OCI-LY1 (cell line): ENCODE results near the gene NAV2.

Experiments
- H2AFZ ChIP-seq: fragments of 200-600 bp; sonication (generic), shearing (Covaris generic); 2 replicates; pipeline ENCODE4 v1.6.0; 2014; ENCODE audit warnings: antibody characterized with exemption, mild to moderate bottlenecking, low read length
- H3F3A ChIP-seq: fragments of 200-600 bp; sonication (generic), shearing (Covaris generic); 2 replicates; pipeline ENCODE4 v1.6.0; 2014; ENCODE audit warnings: mild to moderate bottlenecking, antibody characterized with exemption, low read length, moderate library complexity; ENCODE audit not compliant: insufficient read depth
- H3K27ac ChIP-seq: fragments of 200-600 bp; sonication (generic); 2 replicates; pipeline ENCODE4 v1.5.1; 2014; ENCODE audit warnings: low read length, mixed run types, mild to moderate bottlenecking, low read depth; ENCODE audit not compliant: poor library complexity, severe bottlenecking
- H3K27me3 ChIP-seq: fragments of 200-600 bp; sonication (generic); 2 replicates; pipeline ENCODE4 v1.6.0; 2014; ENCODE audit warnings: antibody characterized with exemption, mild to moderate bottlenecking, low read length, moderate library complexity; ENCODE audit not compliant: insufficient read depth
- H3K36me3 ChIP-seq: fragments of 200-600 bp; sonication (generic); 2 replicates; pipeline ENCODE4 v1.6.1; 2014; ENCODE audit warnings: mild to moderate bottlenecking, antibody characterized with exemption, low read length, moderate library complexity, mixed read lengths; ENCODE audit not compliant: insufficient read depth
- H3K4me1 ChIP-seq: fragments of 200-600 bp; sonication (generic); 2 replicates; pipeline ENCODE4 v1.5.1; 2014; ENCODE audit warnings: mild to moderate bottlenecking, low read length, moderate library complexity; ENCODE audit not compliant: insufficient read depth, severe bottlenecking
- H3K4me2 ChIP-seq: fragments of 200-600 bp; sonication (generic), shearing (Covaris generic); 2 replicates; pipeline ENCODE4 v1.6.1; 2014; ENCODE audit warnings: low read length
- H3K4me3 ChIP-seq: fragments of 200-600 bp; sonication (generic); 2 replicates; pipeline ENCODE4 v1.5.1; 2014; ENCODE audit warnings: low read length, low read depth, mild to moderate bottlenecking, mixed read lengths; ENCODE audit not compliant: poor library complexity, severe bottlenecking
- H3K79me2 ChIP-seq: fragments of 200-600 bp; shearing (Covaris generic); 2 replicates; pipeline ENCODE4 v1.6.1; 2016; ENCODE audit warnings: mixed run types, low read length, mixed read lengths; ENCODE audit not compliant: insufficient read depth
- H3K9ac ChIP-seq: fragments of 200-600 bp; sonication (generic), shearing (Covaris generic); 2 replicates; pipeline ENCODE4 v1.6.1; 2014; ENCODE audit warnings: mild to moderate bottlenecking, low read length, mixed read lengths
- H3K9me2 ChIP-seq: fragments of 200-600 bp; sonication (generic), shearing (Covaris generic); 2 replicates; pipeline ENCODE4 v1.6.1; 2014; ENCODE audit warnings: low read depth, mild to moderate bottlenecking, low read length, mixed read lengths
- H3K9me3 ChIP-seq: fragments of 200-600 bp; shearing (Covaris generic); 2 replicates; pipeline ENCODE4 v1.6.1; 2014; ENCODE audit warnings: low read length, mixed read lengths
- H4K20me1 ChIP-seq: fragments of 200-600 bp; sonication (generic), shearing (Covaris generic); 2 replicates; pipeline ENCODE4 v1.6.0; 2016; ENCODE audit warnings: mild to moderate bottlenecking, low read length; ENCODE audit not compliant: insufficient read depth
- CTCF ChIP-seq: fragments of 200-600 bp; sonication (generic), shearing (Covaris generic); IDR thresholded peaks from 2 replicates; pipeline ENCODE4 v1.5.1; 2017; ENCODE audit warnings: mild to moderate bottlenecking, antibody characterized with exemption, low read length, moderate library complexity, mixed read lengths
- EZH2 ChIP-seq: fragments of 200-600 bp; sonication (generic), shearing (Covaris generic); IDR thresholded peaks from 2 replicates; pipeline ENCODE4 v1.8.0; 2017; ENCODE audit warnings: borderline replicate concordance, mixed run types, mild to moderate bottlenecking, antibody characterized with exemption, low read length, moderate library complexity, mixed read lengths

The NAV2 gene

GRCh38 chr11:20095189-20095588 is 382.6 kb downstream of the NAV2 start:
- no peak overlapping the region for H3K27ac ChIP-seq
- H4K20me1 ChIP-seq: no peaks in the 10 kb centered on the region
- H2AFZ ChIP-seq: no peak overlapping the region
- no peak overlapping the region for H3K4me3 ChIP-seq
- H3K79me2 ChIP-seq: no peaks in the 10 kb centered on the region
- no peaks in the 10 kb centered on the region for H3F3A ChIP-seq
- no peak for TF ChIP-seq CTCF
- TF ChIP-seq EZH2: no peak
- no peaks in the 10 kb centered on the region for H3K9me3 ChIP-seq
- no peaks in the 10 kb centered on the region for H3K36me3 ChIP-seq
- H3K9me2 ChIP-seq: no peaks in the 10 kb centered on the region
- no peak overlapping the region for H3K9ac ChIP-seq
- H3K27me3 ChIP-seq: no peaks in the 10 kb centered on the region
- H3K4me2 ChIP-seq: no peak overlapping the region
- H3K4me1 ChIP-seq: no peaks in the 10 kb centered on the region

GRCh38 chr11:20097319-20098221 is 384.9 kb downstream of the NAV2 start:
- Histone ChIP-seq H2AFZ (no peak overlapping the region), H3K9me2 (no peaks in the 10 kb centered on the region), H3K4me1 (no peaks in the 10 kb centered on the region), H3K27ac (no peak overlapping the region), H3K27me3 (no peaks in the 10 kb centered on the region), H3K9ac (no peak overlapping the region), H3K36me3 (no peaks in the 10 kb centered on the region), H3K4me2 (no peak overlapping the region), H3F3A (no peaks in the 10 kb centered on the region), H3K79me2 (no peaks in the 10 kb centered on the region), H4K20me1 (no peaks in the 10 kb centered on the region), H3K4me3 (no peak overlapping the region), H3K9me3 (no peaks in the 10 kb centered on the region)
- TF ChIP-seq CTCF: no peak
- no peak for TF ChIP-seq EZH2

- Histone ChIP-seq H3K36me3 (no peaks in the 10 kb centered on the region), H3K4me2 (no peak overlapping the region), H3K9me3 (no peaks in the 10 kb centered on the region), H3K27me3 (no peaks in the 10 kb centered on the region), H3K4me1 (no peaks in the 10 kb centered on the region), H3K9ac (no peak overlapping the region), H3K9me2 (no peaks in the 10 kb centered on the region), H3F3A (no peaks in the 10 kb centered on the region), H4K20me1 (no peaks in the 10 kb centered on the region), H3K4me3 (no peak overlapping the region), H3K27ac (no peak overlapping the region), H2AFZ (no peak overlapping the region), H3K79me2 (no peaks in the 10 kb centered on the region)
- TF ChIP-seq CTCF (no peak), EZH2 (no peak)
Observed at GRCh38 chr11:20099527-20099926, 386.9 kb downstream of the NAV2 start.
